HAP-1 (cell line): Measurements from ENCODE around the gene IGSF10.

Experiments used
- DNase-seq, 2 experiments: peaks; one replicate each; pipeline ENCODE4 v3.0.0-alpha.2; 2016 to 2020; ENCODE audit warnings: low spot score in 2 of 2
- H3K27me3 ChIP-seq: fragments of 250-450 bp; sonication (Bioruptor Pico); 2 replicates; pipeline ENCODE4 v1.5.1; 2020; ENCODE audit warnings: low read depth, mild to moderate bottlenecking, moderate library complexity
- H3K36me3 ChIP-seq: fragments of 250-450 bp; sonication (Bioruptor Pico); replicated peaks from 2 replicates; pipeline ENCODE4 v1.5.1; 2020; ENCODE audit warnings: mild to moderate bottlenecking
- H3K4me1 ChIP-seq: fragments of 250-450 bp; sonication (Bioruptor Pico); 2 replicates; pipeline ENCODE4 v1.5.1; 2020; ENCODE audit warnings: mild to moderate bottlenecking
- H3K4me3 ChIP-seq: fragments of 250-450 bp; sonication (Bioruptor Pico); 2 replicates; pipeline ENCODE4 v1.5.1; 2020; ENCODE audit warnings: mild to moderate bottlenecking, moderate library complexity
- H3K9me3 ChIP-seq: fragments of 250-450 bp; sonication (Bioruptor Pico); 2 replicates; pipeline ENCODE4 v1.5.1; 2020; ENCODE audit warnings: mild to moderate bottlenecking, moderate library complexity
- in situ Hi-C: fragments of 300-500 bp; cut with MboI; formaldehyde crosslinking; loops from 3 replicates; pipeline ENCODE4 v1.14.3; 2020; ENCODE audit warnings: low sequenced_read_pairs, inconsistent platforms, mixed read lengths

Gene IGSF10

DNA sequence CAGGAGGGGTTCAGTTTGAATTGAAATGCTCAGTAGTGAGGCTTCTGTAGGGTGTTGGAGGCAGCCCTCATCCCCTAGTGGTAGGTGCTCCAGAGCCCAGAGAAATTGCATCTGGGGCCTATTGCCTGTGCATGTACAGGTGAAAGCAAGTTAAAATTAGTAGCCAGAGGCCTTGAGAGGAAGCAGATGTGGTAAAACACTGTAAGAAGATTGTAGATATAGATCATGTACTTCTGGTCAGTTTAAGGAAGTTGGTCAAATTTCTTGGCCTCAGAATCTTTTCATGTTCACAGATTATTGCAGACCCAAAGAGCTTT, 34.6 kb downstream of the IGSF10 start:
- no peaks in the 10 kb centered on the region for H3K27me3 ChIP-seq
- in situ Hi-C loops: no loop called here
- no peaks in the 10 kb centered on the region for H3K36me3 ChIP-seq
- DNase-seq: no peak
- H3K9me3 ChIP-seq: no peaks in the 10 kb centered on the region
- peaks cover 39% of the 10 kb centered on the region for H3K4me1 ChIP-seq
- H3K4me3 ChIP-seq: no peak overlapping the region

DNA sequence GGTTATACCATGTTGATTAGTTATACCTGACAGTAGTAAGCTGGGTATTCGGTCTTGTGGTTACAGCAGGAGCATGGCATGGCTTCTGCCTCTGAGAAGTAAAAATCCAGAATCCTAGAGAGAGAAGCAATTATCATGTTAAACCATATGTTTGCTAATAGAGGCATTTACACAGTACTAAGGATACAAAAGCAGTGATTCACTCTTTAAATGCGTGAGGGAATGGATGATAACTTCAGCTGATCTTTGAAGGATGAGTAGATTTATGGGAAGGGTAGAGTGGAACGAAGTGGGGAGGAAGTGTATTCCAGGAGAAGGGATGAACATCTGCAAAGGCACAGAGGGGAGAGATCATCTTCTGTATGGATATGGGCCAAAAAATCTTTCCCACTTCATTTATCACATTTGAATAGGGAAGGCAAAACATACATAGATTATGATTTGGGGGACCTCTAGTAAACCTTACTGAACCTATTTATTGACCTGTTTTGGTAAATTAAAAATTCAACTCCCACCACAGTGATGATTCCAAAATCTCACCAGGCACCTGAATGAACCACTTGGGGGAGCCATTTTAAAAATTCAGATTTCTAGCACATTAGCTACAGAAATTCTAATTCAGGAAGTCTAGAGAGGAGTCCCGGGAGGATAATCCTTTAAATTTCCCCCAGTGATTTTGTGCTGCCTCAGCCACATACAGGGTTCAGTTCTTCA, 35.1 kb downstream of the IGSF10 start:
- peak in 1 of 2 experiments; percentile 25 for DNase-seq
- H3K27me3 ChIP-seq: no peaks in the 10 kb centered on the region
- peaks cover 39% of the 10 kb centered on the region for H3K4me1 ChIP-seq
- H3K9me3 ChIP-seq: no peaks in the 10 kb centered on the region
- H3K36me3 ChIP-seq: no peaks in the 10 kb centered on the region
- in situ Hi-C loops: no loop called here
- no peak overlapping the region for H3K4me3 ChIP-seq

DNA sequence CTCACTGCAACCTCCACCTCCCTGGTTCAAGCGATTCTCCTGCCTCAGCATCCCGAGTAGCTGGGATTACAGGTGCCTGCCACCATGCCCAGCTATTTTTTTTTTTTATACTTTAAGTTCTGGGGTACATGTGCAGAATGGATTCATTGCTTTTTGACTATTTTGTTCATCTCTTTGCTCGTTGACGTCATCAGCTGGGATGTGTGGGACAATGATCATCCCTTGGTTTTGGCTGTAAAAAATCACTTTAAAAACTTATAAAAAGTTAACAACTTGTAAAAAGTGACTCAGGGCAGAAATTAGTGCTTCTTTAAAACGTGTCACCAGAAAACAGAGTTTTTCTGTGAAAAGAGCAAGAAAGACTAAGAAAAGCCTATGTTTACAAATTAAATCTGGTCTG, 37.8 kb downstream of the IGSF10 start:
- Histone ChIP-seq H3K9me3 (no peaks in the 10 kb centered on the region), H3K36me3 (no peaks in the 10 kb centered on the region), H3K4me1 (peaks cover 29% of the 10 kb centered on the region), H3K27me3 (no peaks in the 10 kb centered on the region), H3K4me3 (no peak overlapping the region)
- no peak for DNase-seq
- in situ Hi-C loops: no loop called here

DNA sequence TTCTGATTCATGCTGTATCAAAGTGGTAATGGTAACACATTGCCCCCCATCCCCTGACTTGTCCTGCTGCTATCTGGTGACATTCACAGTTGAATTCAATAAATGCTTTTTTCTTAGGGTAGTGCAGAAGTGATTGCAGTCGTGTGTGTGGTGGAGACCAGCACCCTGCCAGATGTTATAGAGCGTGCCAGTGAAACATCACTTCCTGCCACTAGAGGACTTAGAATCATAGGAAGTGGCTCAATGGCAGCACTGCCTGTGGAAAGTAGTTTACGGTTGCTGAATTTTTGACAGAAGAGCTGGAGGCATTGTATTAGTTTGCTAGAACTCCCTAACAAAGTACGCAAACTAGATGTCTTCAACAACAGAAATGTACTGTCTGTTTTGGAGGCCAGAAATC, 38.9 kb downstream of the IGSF10 start:
- DNase-seq: no peak
- in situ Hi-C loops: no loop called here

DNA sequence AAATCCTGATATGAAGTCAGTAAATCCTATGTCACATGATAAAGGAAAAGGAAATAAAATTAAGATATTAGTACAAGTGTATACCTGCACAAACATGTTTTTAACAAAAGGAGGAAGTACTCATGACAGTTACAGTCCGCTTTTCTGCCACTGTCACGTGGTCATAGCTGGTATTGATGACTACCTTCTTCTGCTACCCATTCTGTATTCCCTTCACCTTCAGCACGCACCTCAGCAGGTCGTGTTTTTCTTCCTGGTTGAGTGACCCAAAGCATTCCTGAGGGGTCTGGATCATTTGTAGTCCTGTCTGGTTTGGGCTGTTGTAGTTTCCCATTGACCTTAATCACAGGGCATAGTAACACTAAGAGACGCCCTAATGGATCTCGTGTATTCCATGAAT, 41.1 kb downstream of the IGSF10 start:
- no peak overlapping the region for H3K4me3 ChIP-seq
- no peak for DNase-seq
- no peaks in the 10 kb centered on the region for H3K9me3 ChIP-seq
- H3K27me3 ChIP-seq: no peaks in the 10 kb centered on the region
- in situ Hi-C loops: no loop called here
- H3K4me1 ChIP-seq: peaks cover 4% of the 10 kb centered on the region
- H3K36me3 ChIP-seq: no peaks in the 10 kb centered on the region

More for the DNA sequence above, 38.9 kb downstream of the IGSF10 start:
- H3K9me3 ChIP-seq: no peaks in the 10 kb centered on the region
- H3K4me3 ChIP-seq: no peak overlapping the region
- no peaks in the 10 kb centered on the region for H3K36me3 ChIP-seq
- H3K27me3 ChIP-seq: no peaks in the 10 kb centered on the region
- peaks cover 21% of the 10 kb centered on the region for H3K4me1 ChIP-seq

DNA sequence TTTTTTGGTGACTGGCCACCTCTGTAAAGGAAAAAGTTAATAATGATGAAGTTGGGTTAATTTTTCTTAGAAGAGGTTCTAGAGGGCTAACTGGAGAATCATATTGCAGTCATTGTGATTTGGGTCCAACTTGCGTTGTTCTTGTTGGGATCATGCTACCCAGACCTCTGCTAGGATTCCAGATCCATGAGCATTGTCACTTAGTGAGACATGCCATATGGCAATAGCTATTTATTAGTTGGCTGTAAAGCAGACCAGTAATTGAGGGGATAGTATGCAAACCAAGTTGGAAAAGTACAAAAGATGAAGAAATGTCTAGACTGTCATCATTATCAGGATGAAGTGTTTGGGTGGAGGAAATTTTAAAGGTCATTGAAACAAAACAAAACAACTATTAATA, 45.6 kb downstream of the IGSF10 start:
- in situ Hi-C loops: no loop called here

DNA sequence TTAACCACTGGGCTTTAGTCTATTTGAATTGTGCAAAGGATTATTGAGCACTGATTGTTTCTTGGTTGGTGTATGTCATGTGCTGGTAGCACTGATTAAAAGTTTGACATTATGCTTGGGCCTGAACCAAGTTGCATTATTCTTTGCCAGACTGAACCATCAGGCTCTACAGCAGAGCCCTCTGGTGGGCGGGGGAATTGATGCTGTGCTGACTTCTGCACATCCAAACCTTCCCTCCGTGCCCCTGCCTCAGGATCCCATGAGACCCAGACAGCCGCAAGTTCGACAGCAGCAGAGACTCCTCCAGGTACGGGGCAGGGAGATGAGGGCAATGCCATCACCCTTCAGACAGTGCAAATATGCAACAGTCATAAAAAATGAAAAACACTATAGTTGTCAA, 47.9 kb downstream of the IGSF10 start:
- Histone ChIP-seq H3K9me3 (no peaks in the 10 kb centered on the region), H3K4me1 (no peaks in the 10 kb centered on the region), H3K36me3 (no peaks in the 10 kb centered on the region), H3K27me3 (no peaks in the 10 kb centered on the region), H3K4me3 (no peak overlapping the region)
- DNase-seq: no peak
- in situ Hi-C loops: no loop called here

More for the DNA sequence above, 45.6 kb downstream of the IGSF10 start:
- H3K4me1 ChIP-seq: no peaks in the 10 kb centered on the region
- no peak for DNase-seq
- H3K36me3 ChIP-seq: no peaks in the 10 kb centered on the region
- H3K27me3 ChIP-seq: no peaks in the 10 kb centered on the region
- no peak overlapping the region for H3K4me3 ChIP-seq
- H3K9me3 ChIP-seq: no peaks in the 10 kb centered on the region
